WERI-Rb-1 (cell line): ENCODE measurements around the gene CMIP.

ENCODE experiments used
- DNase-seq: peaks from one replicate; pipeline ENCODE4 v3.0.0-alpha.2; 2020
- H3K27ac ChIP-seq: fragments of 250-450 bp; sonication (Bioruptor Pico); 2 replicates; pipeline ENCODE4 v1.5.1; 2020; ENCODE audit warnings: mild to moderate bottlenecking, moderate library complexity
- H3K27me3 ChIP-seq: fragments of 250-450 bp; sonication (Bioruptor Pico); 2 replicates; pipeline ENCODE4 v1.5.1; 2021; ENCODE audit warnings: mild to moderate bottlenecking, low read depth, moderate library complexity; ENCODE audit not compliant: insufficient read depth, severe bottlenecking
- H3K36me3 ChIP-seq: fragments of 250-450 bp; sonication (Bioruptor Pico); 2 replicates; pipeline ENCODE4 v1.5.1; 2020; ENCODE audit warnings: mild to moderate bottlenecking, moderate library complexity
- H3K4me3 ChIP-seq: 2 replicates; pipeline ENCODE4 v1.5.1; 2011; ENCODE audit warnings: low read depth, mild to moderate bottlenecking, control low read depth, low read length
- H3K9me3 ChIP-seq: fragments of 250-450 bp; sonication (Bioruptor Pico); 2 replicates; pipeline ENCODE4 v1.5.1; 2021; ENCODE audit warnings: mild to moderate bottlenecking, moderate library complexity; ENCODE audit not compliant: severe bottlenecking
- TF ChIP-seq, protein P1 (sequence below): IDR thresholded peaks from 2 replicates; pipeline ENCODE4 v1.5.1; 2011; ENCODE audit warnings: low read depth, mild to moderate bottlenecking, control low read depth, inconsistent platforms, low read length

The CMIP gene

DNA sequence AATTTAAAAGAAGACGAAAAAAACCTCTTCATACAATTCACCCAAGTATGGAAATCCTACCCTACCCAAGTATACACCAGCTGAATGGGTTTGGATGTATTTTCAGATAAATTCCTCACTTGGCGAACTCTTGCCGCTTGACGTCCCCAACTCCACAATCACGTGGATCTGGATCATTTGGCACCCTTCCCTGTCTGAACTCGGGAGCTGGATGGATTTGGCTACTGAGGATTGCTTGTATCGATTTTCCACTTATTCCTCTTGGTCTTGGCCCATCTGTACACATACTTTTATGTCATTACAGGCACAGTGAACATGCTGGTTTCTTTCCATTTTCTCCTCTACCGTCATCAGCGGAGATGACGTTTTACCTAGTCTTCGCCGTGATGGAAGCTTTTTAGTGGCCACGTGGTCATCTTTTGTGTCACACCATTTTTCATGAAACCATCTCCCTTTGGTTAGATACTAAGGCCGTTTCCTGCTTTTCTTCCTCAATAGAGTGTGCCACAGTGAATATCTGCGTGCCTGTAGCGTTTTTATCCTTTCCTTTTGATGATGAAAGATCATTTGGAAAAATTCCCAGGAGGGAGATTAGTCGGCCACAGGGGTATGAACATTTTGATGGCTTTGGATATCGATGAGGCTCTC, 47.1 kb downstream of the CMIP start:
- Histone ChIP-seq H3K36me3 (no peaks in the 10 kb centered on the region), H3K27ac (no peak overlapping the region), H3K4me3 (no peak overlapping the region), H3K27me3 (no peaks in the 10 kb centered on the region), H3K9me3 (no peaks in the 10 kb centered on the region)
- TF ChIP-seq, protein P1, sequence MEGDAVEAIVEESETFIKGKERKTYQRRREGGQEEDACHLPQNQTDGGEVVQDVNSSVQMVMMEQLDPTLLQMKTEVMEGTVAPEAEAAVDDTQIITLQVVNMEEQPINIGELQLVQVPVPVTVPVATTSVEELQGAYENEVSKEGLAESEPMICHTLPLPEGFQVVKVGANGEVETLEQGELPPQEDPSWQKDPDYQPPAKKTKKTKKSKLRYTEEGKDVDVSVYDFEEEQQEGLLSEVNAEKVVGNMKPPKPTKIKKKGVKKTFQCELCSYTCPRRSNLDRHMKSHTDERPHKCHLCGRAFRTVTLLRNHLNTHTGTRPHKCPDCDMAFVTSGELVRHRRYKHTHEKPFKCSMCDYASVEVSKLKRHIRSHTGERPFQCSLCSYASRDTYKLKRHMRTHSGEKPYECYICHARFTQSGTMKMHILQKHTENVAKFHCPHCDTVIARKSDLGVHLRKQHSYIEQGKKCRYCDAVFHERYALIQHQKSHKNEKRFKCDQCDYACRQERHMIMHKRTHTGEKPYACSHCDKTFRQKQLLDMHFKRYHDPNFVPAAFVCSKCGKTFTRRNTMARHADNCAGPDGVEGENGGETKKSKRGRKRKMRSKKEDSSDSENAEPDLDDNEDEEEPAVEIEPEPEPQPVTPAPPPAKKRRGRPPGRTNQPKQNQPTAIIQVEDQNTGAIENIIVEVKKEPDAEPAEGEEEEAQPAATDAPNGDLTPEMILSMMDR: no peak
- peak; percentile 10 for DNase-seq

DNA sequence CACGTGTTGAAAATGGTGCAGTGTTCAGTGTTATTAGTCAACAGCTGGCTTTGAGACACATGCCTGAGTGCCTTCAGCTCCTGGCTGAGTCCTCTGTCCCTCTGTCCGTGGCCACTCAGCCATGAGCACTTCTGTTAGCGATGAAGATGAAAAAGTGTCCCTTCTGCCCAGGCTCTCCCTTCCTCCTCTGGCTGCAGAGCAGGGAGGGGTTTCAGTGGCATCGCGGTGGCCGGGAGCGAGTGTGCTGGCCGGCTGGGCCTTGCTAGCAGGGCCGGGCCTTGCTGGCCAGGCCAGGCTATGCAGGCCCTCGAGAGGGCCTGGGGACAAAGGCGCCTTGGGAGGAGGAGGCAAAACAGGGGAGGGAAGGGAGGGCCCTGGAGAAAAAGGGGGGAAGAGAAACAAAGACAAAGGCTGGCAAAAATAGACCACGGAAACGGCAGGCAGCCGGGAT, 47.7 kb downstream of the CMIP start:
- H3K4me3 ChIP-seq: no peak overlapping the region
- H3K9me3 ChIP-seq: no peaks in the 10 kb centered on the region
- no peak overlapping the region for H3K27ac ChIP-seq
- no peaks in the 10 kb centered on the region for H3K27me3 ChIP-seq
- TF ChIP-seq, protein P1: no peak
- no peak for DNase-seq
- no peaks in the 10 kb centered on the region for H3K36me3 ChIP-seq

DNA sequence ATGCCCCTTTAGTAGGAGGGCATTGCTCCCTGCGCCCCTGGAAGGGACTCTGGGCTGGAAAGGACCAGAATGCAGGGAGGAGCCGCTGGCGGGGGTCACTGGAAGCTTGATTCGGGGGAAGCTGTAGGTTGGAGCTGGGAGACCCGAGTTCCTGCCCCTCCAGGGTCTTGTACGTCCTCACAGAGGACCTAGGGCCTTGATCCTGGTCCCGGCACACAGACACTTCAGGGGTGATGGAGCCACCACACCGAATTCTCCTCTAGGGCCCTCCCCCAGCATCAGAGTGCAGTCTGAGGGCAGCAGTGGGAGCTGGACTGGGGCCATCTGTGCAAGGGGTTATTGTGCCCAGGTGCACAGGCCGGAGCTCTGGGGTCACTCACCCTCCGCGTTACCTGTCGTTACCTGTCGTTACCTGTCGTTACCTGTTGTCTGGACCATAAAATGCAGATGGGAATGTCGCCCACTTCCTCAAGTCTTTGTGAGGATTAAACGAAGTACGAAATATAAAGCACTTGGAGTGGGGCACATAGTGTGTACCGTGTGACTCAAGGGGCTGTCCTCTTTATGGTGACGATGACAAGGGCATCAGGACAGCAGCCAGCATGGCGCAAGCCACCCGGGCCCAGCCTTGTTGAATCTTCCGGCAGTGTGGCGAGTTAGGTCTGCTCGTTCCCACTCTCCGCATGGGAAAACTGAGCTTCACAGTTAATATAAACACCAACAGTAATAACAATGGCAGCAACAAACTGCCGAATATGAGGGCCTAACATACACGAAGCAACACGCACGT, 48.6 kb downstream of the CMIP start:
- Histone ChIP-seq H3K36me3 (no peaks in the 10 kb centered on the region), H3K27me3 (no peaks in the 10 kb centered on the region), H3K4me3 (no peak overlapping the region), H3K9me3 (no peaks in the 10 kb centered on the region), H3K27ac (no peak overlapping the region)
- TF ChIP-seq, protein P1: no peak
- DNase-seq: no peak

DNA sequence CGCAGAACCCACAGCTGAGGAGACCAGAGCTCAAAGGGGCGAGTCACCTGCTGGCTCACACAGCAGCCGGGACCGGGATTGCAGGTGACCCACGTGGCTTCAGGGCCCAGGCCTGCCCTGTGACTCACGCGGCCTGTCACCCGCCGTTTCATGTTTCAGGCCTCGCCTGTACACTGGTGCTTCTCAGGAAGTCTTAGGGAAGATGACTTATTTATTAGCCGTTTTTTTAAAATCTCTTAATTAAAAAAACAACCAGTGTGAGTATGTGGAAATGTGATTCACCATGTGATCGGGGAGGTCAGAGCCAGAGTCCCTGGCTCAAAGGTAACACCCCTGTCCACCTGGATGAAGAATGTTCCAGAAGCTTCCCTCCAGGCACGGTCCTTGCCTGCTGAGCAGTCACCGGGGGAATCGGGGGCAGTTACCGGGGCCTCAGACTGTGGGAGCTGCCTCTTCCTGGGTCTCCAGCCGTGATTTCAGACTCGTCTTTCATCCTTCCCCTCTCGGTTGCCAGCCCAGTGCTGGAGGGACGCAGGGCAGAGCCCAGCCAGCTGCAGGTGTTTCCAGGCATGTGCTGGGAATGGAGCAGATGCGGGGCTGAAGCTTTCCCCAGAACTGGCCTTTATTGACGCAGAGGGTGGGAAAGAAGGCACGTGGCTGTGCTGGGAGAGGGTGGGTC, 49.3 kb downstream of the CMIP start:
- Histone ChIP-seq H3K27ac (no peak overlapping the region), H3K4me3 (no peak overlapping the region), H3K9me3 (no peaks in the 10 kb centered on the region), H3K36me3 (no peaks in the 10 kb centered on the region), H3K27me3 (no peaks in the 10 kb centered on the region)
- no peak for DNase-seq
- TF ChIP-seq, protein P1: no peak

DNA sequence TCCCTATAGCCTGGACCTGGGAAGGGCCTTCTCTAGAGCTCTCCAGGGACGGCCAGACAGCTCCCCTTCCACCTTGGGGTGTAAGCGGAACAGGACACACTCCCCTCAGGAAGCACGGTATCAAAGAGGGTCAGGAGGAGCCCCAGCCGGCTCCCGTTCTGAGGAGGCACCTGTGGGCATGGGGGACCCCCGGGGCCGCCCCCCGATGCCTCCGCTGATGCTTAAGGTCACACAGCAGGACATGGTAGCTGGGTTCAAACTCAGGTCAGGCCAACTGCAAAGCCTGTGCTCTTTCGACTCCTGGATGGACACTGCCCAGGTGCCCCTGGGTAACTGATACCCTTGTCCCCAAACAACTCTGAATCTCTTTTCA, 49.8 kb downstream of the CMIP start:
- H3K27ac ChIP-seq: no peak overlapping the region
- H3K4me3 ChIP-seq: no peak overlapping the region
- H3K36me3 ChIP-seq: no peaks in the 10 kb centered on the region
- no peaks in the 10 kb centered on the region for H3K9me3 ChIP-seq
- no peaks in the 10 kb centered on the region for H3K27me3 ChIP-seq
- no peak for DNase-seq
- TF ChIP-seq, protein P1: no peak
